Large intestine (tissue), 3 donors: ENCODE measurements around the gene CLK1. TPM values are rescaled to one million over a fixed set of nuclear protein-coding genes. Genes with fewer than 3 reads are reported as not detected.

Experiments
- DNase-seq, 2 donors: peaks; one replicate each; pipeline versions ENCODE4 v3.0.0 to v3.0.0-alpha.2; 2013
- H3K27ac ChIP-seq: one replicate; pipeline ENCODE4 v1.5.1; 2013; ENCODE audit warnings: low read length
- H3K27me3 ChIP-seq: 2 replicates; pipeline ENCODE4 v1.6.1; 2013; ENCODE audit warnings: low read length; ENCODE audit not compliant: control insufficient read depth, insufficient read depth
- H3K36me3 ChIP-seq: 2 replicates; pipeline ENCODE4 v1.6.1; 2013; ENCODE audit warnings: low read length; ENCODE audit not compliant: control insufficient read depth, insufficient read depth
- H3K4me1 ChIP-seq: one replicate; pipeline ENCODE4 v1.6.1; 2013; ENCODE audit warnings: low read length; ENCODE audit not compliant: control insufficient read depth, insufficient read depth
- H3K4me3 ChIP-seq: one replicate; pipeline ENCODE4 v1.5.1; 2013; ENCODE audit warnings: low read length
- H3K9me3 ChIP-seq: one replicate; pipeline ENCODE4 v1.6.1; 2013; ENCODE audit warnings: mild to moderate bottlenecking, low read depth, low read length, moderate library complexity; ENCODE audit not compliant: control insufficient read depth
- WGBS: methylation state at CpG from one replicate; pipeline ENCODE4 v1.1.5; 2013; ENCODE audit warnings: low lambda C conversion rate; ENCODE audit not compliant: insufficient coverage; 5-methylcytosine and 5-hydroxymethylcytosine counted together
- polyA plus RNA-seq: library from polyadenylated mRNA; unstranded; fragments of 120-200 nt; gene quantifications from one replicate; pipeline ENCODE4 v1.2.1, GENCODE V29; 2013

Gene CLK1
- polyA plus RNA-seq, 1 donor: 227 TPM

GRCh38 chr2:200856806-200857205 lies 7.7 kb downstream of the CLK1 start:
- Histone ChIP-seq H3K36me3 (peaks cover 78% of the 10 kb centered on the region), H3K27ac (no peak overlapping the region), H3K4me3 (no peak overlapping the region), H3K9me3 (no peaks in the 10 kb centered on the region), H3K4me1 (peaks cover 3% of the 10 kb centered on the region), H3K27me3 (no peaks in the 10 kb centered on the region)
- 80% methylated on average over 2 of the region's 8 CpGs for WGBS
- no peak for DNase-seq

DNA sequence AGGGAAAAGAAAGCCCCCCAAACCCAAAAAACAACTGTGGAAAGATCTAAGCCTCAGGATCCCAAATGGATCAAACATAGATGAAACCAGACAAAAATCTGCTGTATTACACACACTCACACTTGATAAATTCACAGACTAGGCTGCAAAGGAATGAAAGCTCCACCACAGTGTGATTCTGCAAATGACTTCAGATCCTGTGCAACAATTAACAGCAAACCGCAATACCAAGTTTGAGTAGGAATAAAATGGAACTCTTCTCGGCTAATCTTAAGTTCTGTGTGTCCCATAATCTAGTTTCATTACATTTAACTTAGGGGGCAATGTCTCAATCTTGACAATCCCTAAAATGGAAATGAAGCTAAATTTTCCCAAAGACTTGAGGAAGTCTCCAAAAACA lies 11.9 kb downstream of the CLK1 start:
- no peak for DNase-seq
- WGBS: 100% methylated on average over 1 of the region's 2 CpGs
- Histone ChIP-seq H3K36me3 (peaks cover 66% of the 10 kb centered on the region), H3K9me3 (no peaks in the 10 kb centered on the region), H3K27me3 (no peaks in the 10 kb centered on the region), H3K4me1 (no peaks in the 10 kb centered on the region), H3K27ac (no peak overlapping the region), H3K4me3 (no peak overlapping the region)

DNA sequence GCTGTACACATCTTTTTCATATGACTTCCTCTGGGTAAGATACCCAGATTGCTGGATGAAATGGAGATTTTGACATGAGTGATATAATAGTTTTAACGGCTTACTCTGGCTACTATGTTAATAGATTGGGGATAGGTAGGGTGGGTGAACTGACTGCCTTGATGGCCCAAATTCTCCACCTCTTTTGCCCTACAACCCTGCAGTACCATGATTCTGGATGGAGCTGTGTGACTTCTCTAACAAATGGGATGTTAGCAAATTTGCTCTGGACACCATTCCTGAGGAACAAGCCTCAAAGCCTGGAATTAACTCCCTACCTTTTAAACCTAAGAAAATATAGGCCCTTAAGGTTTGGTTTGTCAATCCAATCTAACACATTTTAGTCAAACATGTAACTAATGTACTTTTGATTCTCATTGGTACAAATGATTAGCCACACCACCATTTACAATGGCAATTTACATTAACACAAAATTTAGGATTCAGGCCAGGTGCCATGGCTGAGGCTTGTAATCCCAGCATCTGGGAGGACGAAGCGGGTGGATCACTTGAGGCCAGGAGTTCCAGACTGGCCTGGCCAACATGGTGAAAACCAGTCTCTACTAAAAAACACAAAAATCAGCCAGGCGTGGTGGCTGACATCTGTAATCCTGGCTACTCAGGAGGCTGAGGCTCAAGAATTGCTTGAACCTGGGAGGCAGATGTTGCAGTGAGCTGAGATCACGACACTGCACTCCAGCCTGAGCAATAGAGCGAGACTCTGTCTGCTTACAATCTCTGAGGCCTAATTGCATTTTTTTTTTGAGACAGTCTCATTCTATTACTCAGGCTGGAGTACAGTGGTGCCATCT lies 12.8 kb downstream of the CLK1 start:
- no peak for DNase-seq
- peaks cover 56% of the 10 kb centered on the region for H3K36me3 ChIP-seq

GRCh38 chr2:200850512-200851256 lies 13.8 kb downstream of the CLK1 start:
- DNase-seq: no peak
- no peak overlapping the region for H3K4me3 ChIP-seq
- no peak overlapping the region for H3K27ac ChIP-seq
- peaks cover 48% of the 10 kb centered on the region for H3K36me3 ChIP-seq
- no peaks in the 10 kb centered on the region for H3K9me3 ChIP-seq
- H3K27me3 ChIP-seq: no peaks in the 10 kb centered on the region
- 71% methylated on average over 5 of the region's 14 CpGs for WGBS
- H3K4me1 ChIP-seq: no peaks in the 10 kb centered on the region

More for the DNA sequence above, 12.8 kb downstream of the CLK1 start:
- 100% methylated on average over 1 of the region's 6 CpGs for WGBS
- no peaks in the 10 kb centered on the region for H3K9me3 ChIP-seq
- H3K4me1 ChIP-seq: no peaks in the 10 kb centered on the region
- H3K27me3 ChIP-seq: no peaks in the 10 kb centered on the region
- no peak overlapping the region for H3K27ac ChIP-seq
- H3K4me3 ChIP-seq: no peak overlapping the region

GRCh38 chr2:200847939-200848338 lies 16.5 kb downstream of the CLK1 start:
- H3K4me3 ChIP-seq: no peak overlapping the region
- H3K9me3 ChIP-seq: no peaks in the 10 kb centered on the region
- DNase-seq: no peak
- H3K27me3 ChIP-seq: no peaks in the 10 kb centered on the region
- H3K36me3 ChIP-seq: peaks cover 21% of the 10 kb centered on the region
- 100% methylated on average over 3 of the region's 4 CpGs for whole genome bisulfite sequencing
- no peak overlapping the region for H3K27ac ChIP-seq
- H3K4me1 ChIP-seq: no peaks in the 10 kb centered on the region

DNA sequence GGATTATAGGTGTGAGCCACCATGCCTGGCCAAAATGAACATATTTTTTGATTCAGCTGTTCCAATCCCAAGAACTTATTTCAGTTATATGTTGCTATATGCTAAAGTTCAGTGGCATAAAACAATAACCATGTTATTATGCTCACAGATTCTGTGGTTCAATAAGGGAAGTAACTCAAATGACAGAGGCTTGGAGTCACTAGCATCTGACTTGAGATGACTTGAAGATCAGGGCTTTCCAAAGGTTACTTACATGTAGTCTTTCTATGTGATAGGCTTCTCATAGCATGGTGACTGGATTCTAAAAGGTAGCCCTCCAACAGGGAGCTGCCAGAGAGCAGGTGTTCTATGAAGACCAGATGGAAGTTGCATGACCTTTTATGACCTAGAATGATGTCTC lies 17.2 kb downstream of the CLK1 start:
- H3K27ac ChIP-seq: no peak overlapping the region
- no peaks in the 10 kb centered on the region for H3K4me1 ChIP-seq
- no peak overlapping the region for H3K4me3 ChIP-seq
- H3K9me3 ChIP-seq: no peaks in the 10 kb centered on the region
- no peak for DNase-seq
- peaks cover 15% of the 10 kb centered on the region for H3K36me3 ChIP-seq
- H3K27me3 ChIP-seq: no peaks in the 10 kb centered on the region

DNA sequence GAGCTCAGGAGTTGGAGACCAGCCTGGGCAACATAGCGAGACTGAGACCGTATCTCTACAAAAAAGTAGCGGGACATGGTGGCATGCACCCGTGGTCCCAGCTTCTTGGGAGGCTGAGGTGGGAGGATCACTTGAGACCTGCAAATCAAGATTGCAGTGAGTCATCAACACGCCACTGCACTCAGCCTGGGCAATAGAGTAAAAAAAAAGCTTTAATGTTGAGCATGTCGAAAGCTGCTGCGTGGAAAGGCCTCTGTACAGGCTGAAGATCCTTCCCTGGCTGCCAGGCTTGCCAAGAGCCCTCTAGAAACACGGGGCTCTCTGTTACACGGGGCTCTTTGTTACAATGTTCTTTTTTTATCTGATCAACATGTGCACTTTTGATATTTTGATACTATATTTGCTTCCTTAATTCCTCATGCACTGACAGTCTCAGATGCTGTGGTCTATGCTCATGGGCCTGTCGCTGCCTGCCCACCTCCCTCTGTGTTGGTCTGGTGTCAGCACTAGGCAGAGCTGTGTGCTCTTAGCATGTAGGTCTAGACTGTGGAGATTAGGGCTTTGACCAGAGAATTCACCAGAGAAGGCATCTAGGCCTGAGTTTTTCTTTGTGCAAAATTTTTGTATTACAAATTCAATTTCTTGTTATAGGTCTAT lies 18.7 kb downstream of the CLK1 start:
- no CpG with 5 or more reads among the region's 10 CpGs for whole genome bisulfite sequencing
- H3K27me3 ChIP-seq: no peaks in the 10 kb centered on the region
- no peak overlapping the region for H3K27ac ChIP-seq
- DNase-seq: no peak
- H3K36me3 ChIP-seq: peaks cover under 1% of the 10 kb centered on the region
- H3K4me1 ChIP-seq: no peaks in the 10 kb centered on the region
- no peak overlapping the region for H3K4me3 ChIP-seq
- no peaks in the 10 kb centered on the region for H3K9me3 ChIP-seq

DNA sequence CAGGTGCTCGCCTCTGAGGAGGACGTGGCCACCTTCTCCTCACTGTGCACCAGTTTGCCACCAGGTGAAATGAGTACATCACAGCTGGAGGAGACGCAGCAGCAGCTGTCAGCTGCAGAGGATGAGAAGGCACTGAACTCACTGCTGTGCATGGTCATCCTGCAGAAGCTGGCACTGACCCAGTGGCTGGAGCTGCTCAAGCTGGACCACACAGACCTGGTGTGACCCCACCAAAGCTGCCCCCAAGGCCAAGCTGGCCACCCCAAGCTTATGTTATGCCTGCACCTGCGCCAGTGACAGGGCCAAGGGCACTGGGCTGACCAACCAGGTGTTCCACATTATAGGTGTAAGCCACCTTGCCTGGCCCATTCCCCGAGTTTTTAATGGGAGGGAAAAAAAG lies 19.3 kb downstream of the CLK1 start:
- no peak for DNase-seq
- no CpG with 5 or more reads among the region's 5 CpGs for WGBS

GRCh38 chr2:200843993-200844948 lies 20.2 kb downstream of the CLK1 start:
- no peak for DNase-seq
- H3K27me3 ChIP-seq: no peaks in the 10 kb centered on the region
- no peak overlapping the region for H3K27ac ChIP-seq
- no peaks in the 10 kb centered on the region for H3K4me1 ChIP-seq
- no peaks in the 10 kb centered on the region for H3K36me3 ChIP-seq
- no peak overlapping the region for H3K4me3 ChIP-seq
- WGBS: no CpG with 5 or more reads among the region's 24 CpGs
- H3K9me3 ChIP-seq: no peaks in the 10 kb centered on the region

More for the DNA sequence above, 19.3 kb downstream of the CLK1 start:
- H3K27ac ChIP-seq: no peak overlapping the region
- H3K36me3 ChIP-seq: no peaks in the 10 kb centered on the region
- H3K27me3 ChIP-seq: no peaks in the 10 kb centered on the region
- H3K4me3 ChIP-seq: no peak overlapping the region
- H3K4me1 ChIP-seq: no peaks in the 10 kb centered on the region
- H3K9me3 ChIP-seq: no peaks in the 10 kb centered on the region
